A673 (cell line): ENCODE measurements around the gene THRB. TPM values are rescaled to one million over a fixed set of nuclear protein-coding genes. Genes with fewer than 3 reads are reported as not detected.

Experiments
- BruUV-seq: library from RNA; stranded (reverse); fragments of 400-500 nt; replicated peaks from 2 replicates; lab custom pipeline; 2021; lab: Mats Ljungman, UMichigan
- CTCF ChIA-PET: fragments of 300-600 bp; sonication (Branson Sonifier 250); formaldehyde crosslinking; loops from one replicate; lab custom pipeline; 2022; ENCODE audit warnings: antibody characterized with exemption; lab: Charles Lee
- POLR2A ChIA-PET: fragments of 300-600 bp; sonication (Branson Sonifier 250); formaldehyde crosslinking; loops from one replicate; lab custom pipeline; 2022; ENCODE audit warnings: antibody characterized with exemption; ENCODE audit not compliant: low non-redundant PET; lab: Charles Lee
- DNase-seq: peaks from one replicate; pipeline ENCODE4 v3.0.0-alpha.2; 2015; ENCODE audit warnings: low spot score
- H3K27ac ChIP-seq: fragments of 200-600 bp; sonication (generic); 2 replicates; pipeline ENCODE4 v1.5.1; 2016; ENCODE audit warnings: mixed run types, low read depth, mild to moderate bottlenecking, mixed read lengths, antibody characterized with exemption, low read length; ENCODE audit not compliant: poor library complexity, severe bottlenecking
- H3K27me3 ChIP-seq: fragments of 200-600 bp; sonication (generic); replicated peaks from 2 replicates; pipeline ENCODE4 v1.6.1; 2017; ENCODE audit warnings: mixed run types, low read depth, mild to moderate bottlenecking, mixed read lengths, antibody characterized with exemption, low read length; ENCODE audit not compliant: insufficient read depth, poor library complexity
- H3K36me3 ChIP-seq: fragments of 200-600 bp; sonication (generic); 2 replicates; pipeline ENCODE4 v1.6.1; 2016; ENCODE audit warnings: mixed run types, mild to moderate bottlenecking, mixed read lengths, antibody characterized with exemption, low read length; ENCODE audit not compliant: insufficient read depth, poor library complexity, severe bottlenecking
- H3K4me1 ChIP-seq: fragments of 200-600 bp; sonication (generic); 2 replicates; pipeline ENCODE4 v1.6.1; 2017; ENCODE audit warnings: mixed run types, mild to moderate bottlenecking, mixed read lengths, antibody characterized with exemption, low read length; ENCODE audit not compliant: insufficient read depth, poor library complexity, severe bottlenecking
- H3K4me3 ChIP-seq: fragments of 200-600 bp; sonication (generic); 2 replicates; pipeline ENCODE4 v1.5.1; 2016; ENCODE audit warnings: low read depth, mixed run types, mild to moderate bottlenecking, mixed read lengths, low read length; ENCODE audit not compliant: poor library complexity, severe bottlenecking
- H3K9me3 ChIP-seq: fragments of 200-600 bp; sonication (generic); 2 replicates; pipeline ENCODE4 v1.6.1; 2016; ENCODE audit warnings: mixed run types, low read depth, mild to moderate bottlenecking, mixed read lengths, antibody characterized with exemption, low read length; ENCODE audit not compliant: poor library complexity, severe bottlenecking
- CTCF ChIP-seq: fragments of 300-800, 200-600 bp; sonication (generic); conservative IDR thresholded peaks from 2 replicates; pipeline ENCODE4 v1.5.1; 2017; ENCODE audit warnings: low read depth, mild to moderate bottlenecking, antibody characterized with exemption, low read length, moderate library complexity, mixed read lengths
- EZH2 ChIP-seq: fragments of 200-600 bp; sonication (generic); IDR thresholded peaks from 2 replicates; pipeline ENCODE4 v1.6.1; 2017; ENCODE audit warnings: borderline replicate concordance, low read depth, mild to moderate bottlenecking, mixed read lengths, antibody characterized with exemption, low read length; ENCODE audit not compliant: poor library complexity, severe bottlenecking
- intact Hi-C: fragments of 100-400 bp; cut with micrococcal nuclease; formaldehyde crosslinking; loops from one replicate; pipeline ENCODE4 v1.10.0; 2022; ENCODE audit not compliant: unreplicated experiment
- total RNA-seq: library from RNA; stranded (reverse); gene quantifications from 2 replicates; pipeline ENCODE4 v1.2.3, GENCODE V29; 2021

The THRB gene
- total RNA-seq, 1 experiment from 2014 or later: 0.11 TPM

GRCh38 chr3:24192469-24193056 lies 302.1 kb downstream of the THRB start:
- Histone ChIP-seq H3K27me3 (peaks cover 4% of the 10 kb centered on the region), H3K4me3 (no peak overlapping the region), H3K27ac (no peak overlapping the region), H3K36me3 (no peaks in the 10 kb centered on the region), H3K9me3 (no peaks in the 10 kb centered on the region), H3K4me1 (no peaks in the 10 kb centered on the region)
- intact Hi-C loops: loop anchor here (2.0 kb wide), 1 partner anchor 46 kb away; no protein-coding TSS in a partner anchor
- BruUV-seq: no TSS peak
- CTCF ChIA-PET: no interaction called here
- DNase-seq: no peak
- no peak for TF ChIP-seq CTCF
- TF ChIP-seq EZH2: no peak
- POLR2A ChIA-PET: no interaction called here

GRCh38 chr3:24191801-24192403 lies 302.7 kb downstream of the THRB start:
- Histone ChIP-seq H3K36me3 (no peaks in the 10 kb centered on the region), H3K4me3 (no peak overlapping the region), H3K27ac (no peak overlapping the region), H3K27me3 (peaks cover 4% of the 10 kb centered on the region), H3K9me3 (no peaks in the 10 kb centered on the region), H3K4me1 (no peaks in the 10 kb centered on the region)
- BruUV-seq: no TSS peak
- TF ChIP-seq CTCF (no peak), EZH2 (no peak)
- ChIA-PET POLR2A (no interaction called here), CTCF (no interaction called here)
- no peak for DNase-seq
- intact Hi-C loops: loop anchor here (2.0 kb wide), 1 partner anchor 47 kb away; no protein-coding TSS in a partner anchor

GRCh38 chr3:24190256-24190655 lies 304.4 kb downstream of the THRB start:
- no peak overlapping the region for H3K4me3 ChIP-seq
- no peak overlapping the region for H3K27ac ChIP-seq
- BruUV-seq: no TSS peak
- intact Hi-C loops: no loop called here
- no peaks in the 10 kb centered on the region for H3K9me3 ChIP-seq
- H3K4me1 ChIP-seq: no peaks in the 10 kb centered on the region
- no peaks in the 10 kb centered on the region for H3K36me3 ChIP-seq
- POLR2A ChIA-PET: no interaction called here
- TF ChIP-seq EZH2: no peak
- TF ChIP-seq CTCF: no peak
- no peak for DNase-seq
- CTCF ChIA-PET: no interaction called here
- H3K27me3 ChIP-seq: peaks cover 4% of the 10 kb centered on the region
